Endothelial cell of umbilical vein (primary cell): ENCODE data around the gene NF1. TPM values are rescaled to one million over a fixed set of nuclear protein-coding genes. Genes with fewer than 3 reads are reported as not detected.

ENCODE experiments used
- BruUV-seq: library from RNA; stranded (reverse); fragments of 400-500 nt; replicated peaks from 2 replicates; lab custom pipeline; 2021; lab: Mats Ljungman, UMichigan
- CTCF ChIA-PET: fragments of 300-600, 350-600 bp; sonication (Branson Sonifier 250); formaldehyde crosslinking; loops from one replicate; lab custom pipeline; 2021; ENCODE audit warnings: antibody characterized with exemption, inconsistent platforms; lab: Charles Lee
- POLR2A ChIA-PET: fragments of 300-600, 350-600 bp; sonication (Branson Sonifier 250); formaldehyde crosslinking; loops from one replicate; lab custom pipeline; 2021; ENCODE audit warnings: antibody characterized with exemption, inconsistent platforms; lab: Charles Lee
- DNase-seq: peaks from one replicate; pipeline ENCODE4 v3.0.0-alpha.2; 2011; ENCODE audit warnings: low read depth, low spot score
- FAIRE-seq: peaks from 2 replicates; lab custom pipeline; 2011; peaks lifted over from hg19 to GRCh38; lab: Jason Lieb, UNC
- H2AFZ ChIP-seq: 2 replicates; pipeline ENCODE4 v1.6.0; 2012; ENCODE audit warnings: low read depth, low read length, control low read depth, inconsistent platforms
- H3K27ac ChIP-seq: 2 replicates; pipeline ENCODE4 v1.5.1; 2011; ENCODE audit warnings: low read depth, mild to moderate bottlenecking, control low read depth, low read length, moderate library complexity; ENCODE audit not compliant: insufficient read depth
- H3K27me3 ChIP-seq, 2 experiments: 2 replicates each; pipeline versions ENCODE4 v1.6.0 to v1.6.1; 2011; ENCODE audit warnings: low read length in 2 of 2, mixed read lengths in 1 of 2; ENCODE audit not compliant: control insufficient read depth in 2 of 2, insufficient read depth in 2 of 2
- H3K36me3 ChIP-seq, 2 experiments: 2 replicates in 1 of 2; 3 replicates in 1 of 2; pipeline ENCODE4 v1.5.1; 2011; ENCODE audit warnings: low read length in 2 of 2, mild to moderate bottlenecking in 1 of 2, moderate library complexity in 1 of 2; ENCODE audit not compliant: control insufficient read depth in 2 of 2, insufficient read depth in 2 of 2; ENCODE audit errors: extremely low read depth in 1 of 2
- H3K4me1 ChIP-seq: 3 replicates; pipeline ENCODE4 v1.5.1; 2011; ENCODE audit warnings: mild to moderate bottlenecking, low read length; ENCODE audit not compliant: control insufficient read depth, insufficient read depth; ENCODE audit errors: extremely low read depth
- H3K4me2 ChIP-seq: 2 replicates; pipeline ENCODE4 v1.6.1; 2011; ENCODE audit warnings: low read length, control low read depth, mixed read lengths; ENCODE audit not compliant: insufficient read depth
- H3K4me3 ChIP-seq, 3 experiments: fragments of 200-600 bp in 1 of 3; sonication (generic), shearing (Covaris generic) in 1 of 3; replicated peaks in 1 of 3; 2 replicates each; pipeline ENCODE4 v1.5.1; 2011 to 2016; ENCODE audit warnings: control low read depth in 3 of 3, low read length in 3 of 3, mild to moderate bottlenecking in 2 of 3, inconsistent platforms in 1 of 3, low read depth in 1 of 3, moderate library complexity in 1 of 3; ENCODE audit not compliant: insufficient read depth in 1 of 3
- H3K79me2 ChIP-seq: 2 replicates; pipeline ENCODE4 v1.6.0; 2012; ENCODE audit warnings: low read length, inconsistent platforms; ENCODE audit not compliant: control insufficient read depth, insufficient read depth
- H3K9ac ChIP-seq: replicated peaks from 2 replicates; pipeline ENCODE3; 2011; ENCODE audit warnings: low read length, control low read depth; ENCODE audit not compliant: insufficient read depth; ENCODE audit errors: extremely low read depth
- H3K9me1 ChIP-seq: replicated peaks from 3 replicates; pipeline ENCODE4 v1.6.0; 2011; ENCODE audit warnings: mild to moderate bottlenecking, low read length; ENCODE audit not compliant: control insufficient read depth, insufficient read depth; ENCODE audit errors: extremely low read depth
- H3K9me3 ChIP-seq: replicated peaks from 2 replicates; pipeline ENCODE4 v1.5.1; 2012; ENCODE audit warnings: low read length, inconsistent platforms; ENCODE audit not compliant: control insufficient read depth, insufficient read depth
- H4K20me1 ChIP-seq: replicated peaks from 2 replicates; pipeline ENCODE3; 2011; ENCODE audit warnings: mild to moderate bottlenecking, low read length; ENCODE audit not compliant: control insufficient read depth, insufficient read depth; ENCODE audit errors: extremely low read depth
- EZH2 ChIP-seq: IDR thresholded peaks from 2 replicates; pipeline ENCODE4 v1.6.1; 2012; ENCODE audit warnings: borderline replicate concordance, low read depth, mild to moderate bottlenecking, moderate library complexity, low read length, inconsistent platforms; ENCODE audit not compliant: severe bottlenecking
- FOS ChIP-seq: IDR thresholded peaks from 2 replicates; pipeline ENCODE4 v1.6.1; 2011; ENCODE audit warnings: mild to moderate bottlenecking, low read length, moderate library complexity, borderline replicate concordance; ENCODE audit not compliant: insufficient read depth
- GATA2 ChIP-seq: IDR thresholded peaks from 2 replicates; pipeline ENCODE4 v1.7.0; 2011; ENCODE audit warnings: low read depth, mild to moderate bottlenecking, moderate library complexity, mixed read lengths, low read length; ENCODE audit not compliant: insufficient read length, insufficient read depth
- JUN ChIP-seq: IDR thresholded peaks from 2 replicates; pipeline ENCODE4 v1.6.1; 2011; ENCODE audit warnings: borderline replicate concordance, low read depth; ENCODE audit not compliant: insufficient read length, insufficient read depth
- MYC ChIP-seq: IDR thresholded peaks from one replicate; pipeline ENCODE4 v1.6.1; 2011; ENCODE audit warnings: mild to moderate bottlenecking, low read depth, low read length
- POLR2A ChIP-seq: IDR thresholded peaks from 2 replicates; pipeline ENCODE4 v1.6.1; 2012; ENCODE audit warnings: low read depth, mild to moderate bottlenecking, control low read depth, low read length
- POLR2AphosphoS5 ChIP-seq: IDR thresholded peaks from 2 replicates; pipeline ENCODE4 v1.6.1; 2012; ENCODE audit warnings: low read depth, mild to moderate bottlenecking, control low read depth, low read length, moderate library complexity; ENCODE audit not compliant: insufficient read depth
- dilution Hi-C: fragments of 300-500 bp; cut with MboI; formaldehyde crosslinking; loops from one replicate; pipeline ENCODE4 v1.15.0; 2019; ENCODE audit warnings: low sequenced_read_pairs; ENCODE audit not compliant: extremely low pct_ligation_motif_present
- intact Hi-C: fragments of 100-400 bp; cut with micrococcal nuclease; formaldehyde crosslinking; loops from one replicate; pipeline ENCODE4 v1.10.0; 2022
- polyA plus RNA-seq, 4 experiments: library from polyadenylated mRNA; depleted of rRNA in 3 of 4; stranded (reverse) in 3 of 4; unstranded in 1 of 4; fragments of >200 nt; gene quantifications; 2 replicates each; pipeline versions ENCODE4 v1.2.1 to v1.2.3, GENCODE V29; 2011 to 2012; ENCODE audit warnings: missing spikeins in 1 of 4
- total RNA-seq: library from RNA; stranded (reverse); gene quantifications from 2 replicates; pipeline ENCODE4 v1.2.3, GENCODE V29; 2021
- TF ChIP-seq, protein P1 (sequence below), 2 donors: IDR thresholded peaks; 1 replicate in 1 of 2; 2 replicates in 1 of 2; pipeline ENCODE4 v1.5.1; 2011; ENCODE audit warnings: low read length in 2 of 2, mild to moderate bottlenecking in 2 of 2, moderate library complexity in 2 of 2, control low read depth in 1 of 2, inconsistent platforms in 1 of 2, low read depth in 1 of 2; ENCODE audit not compliant: insufficient read depth in 1 of 2; ENCODE audit errors: extremely low read depth in 1 of 2
- TF ChIP-seq, protein P2 (sequence below): IDR thresholded peaks from 2 replicates; pipeline ENCODE4 v1.6.1; 2011; ENCODE audit not compliant: insufficient read depth, insufficient read length

Gene NF1
- total and polyA plus RNA-seq, 2 donors (not counting 3 experiments of a cell fraction or from before 2014, with no cell fraction given), result 13.7 to 42.4 TPM

DNA sequence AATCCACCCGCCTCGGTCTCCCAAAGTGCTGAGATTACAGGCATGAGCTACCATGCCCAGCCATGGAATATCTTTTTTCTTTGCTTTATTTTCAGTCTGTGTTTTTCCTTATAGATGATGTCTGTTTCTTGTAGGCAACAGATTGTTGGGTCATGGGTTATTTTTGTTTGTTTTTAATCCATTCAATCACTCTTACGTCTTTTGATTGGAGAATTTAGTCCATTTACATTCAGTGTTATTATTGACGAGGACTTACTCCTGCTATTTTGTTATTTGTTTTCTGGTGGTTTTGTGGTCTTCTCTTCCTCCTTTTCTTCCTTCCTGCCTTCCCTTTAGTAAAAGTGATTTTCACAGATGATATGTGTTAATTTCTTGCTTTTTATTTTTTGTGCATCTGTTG is 146.3 kb downstream of the NF1 start:
- no peak for DNase-seq
- intact Hi-C loops, result no loop called here
- TF ChIP-seq, protein P1, sequence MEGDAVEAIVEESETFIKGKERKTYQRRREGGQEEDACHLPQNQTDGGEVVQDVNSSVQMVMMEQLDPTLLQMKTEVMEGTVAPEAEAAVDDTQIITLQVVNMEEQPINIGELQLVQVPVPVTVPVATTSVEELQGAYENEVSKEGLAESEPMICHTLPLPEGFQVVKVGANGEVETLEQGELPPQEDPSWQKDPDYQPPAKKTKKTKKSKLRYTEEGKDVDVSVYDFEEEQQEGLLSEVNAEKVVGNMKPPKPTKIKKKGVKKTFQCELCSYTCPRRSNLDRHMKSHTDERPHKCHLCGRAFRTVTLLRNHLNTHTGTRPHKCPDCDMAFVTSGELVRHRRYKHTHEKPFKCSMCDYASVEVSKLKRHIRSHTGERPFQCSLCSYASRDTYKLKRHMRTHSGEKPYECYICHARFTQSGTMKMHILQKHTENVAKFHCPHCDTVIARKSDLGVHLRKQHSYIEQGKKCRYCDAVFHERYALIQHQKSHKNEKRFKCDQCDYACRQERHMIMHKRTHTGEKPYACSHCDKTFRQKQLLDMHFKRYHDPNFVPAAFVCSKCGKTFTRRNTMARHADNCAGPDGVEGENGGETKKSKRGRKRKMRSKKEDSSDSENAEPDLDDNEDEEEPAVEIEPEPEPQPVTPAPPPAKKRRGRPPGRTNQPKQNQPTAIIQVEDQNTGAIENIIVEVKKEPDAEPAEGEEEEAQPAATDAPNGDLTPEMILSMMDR (IDR thresholded peaks at IDR 0.05; ENCODE audit: extremely low read depth in 1 of 2, insufficient read depth in 1 of 2, low read depth in 1 of 2, low read length in 2 of 2), result no peak
- TF ChIP-seq GATA2, result no peak
- TF ChIP-seq, protein P2, sequence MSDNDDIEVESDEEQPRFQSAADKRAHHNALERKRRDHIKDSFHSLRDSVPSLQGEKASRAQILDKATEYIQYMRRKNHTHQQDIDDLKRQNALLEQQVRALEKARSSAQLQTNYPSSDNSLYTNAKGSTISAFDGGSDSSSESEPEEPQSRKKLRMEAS, result no peak
- TF ChIP-seq FOS, result no peak
- no peak for TF ChIP-seq EZH2
- TF ChIP-seq JUN, result no peak
- no peak for TF ChIP-seq POLR2AphosphoS5
- no peak for TF ChIP-seq POLR2A
- TF ChIP-seq MYC, result no peak
- BruUV-seq, result no TSS peak
- H3K9me3 ChIP-seq, result no peaks in the 10 kb centered on the region
- H4K20me1 ChIP-seq, result no peaks in the 10 kb centered on the region
- no peak overlapping the region for H2AFZ ChIP-seq
- ChIA-PET CTCF (interaction anchor here (0.7 kb wide), 1 partner anchor 132 kb away, joined by 3 read pairs; no protein-coding TSS in a partner anchor), POLR2A (no interaction called here)
- no peaks in the 10 kb centered on the region for H3K27me3 ChIP-seq
- dilution Hi-C loops, result no loop called here
- H3K9ac ChIP-seq, result no peak overlapping the region
- H3K9me1 ChIP-seq, result no peaks in the 10 kb centered on the region
- H3K79me2 ChIP-seq, result no peaks in the 10 kb centered on the region
- peaks cover 5 to 11% of the 10 kb centered on the region in 2 experiments for H3K36me3 ChIP-seq
- no peak overlapping the region for H3K27ac ChIP-seq
- no peak overlapping the region for H3K4me2 ChIP-seq
- FAIRE-seq, result no peak
- H3K4me3 ChIP-seq, result no peak overlapping the region
- peaks cover 2% of the 10 kb centered on the region for H3K4me1 ChIP-seq
